ENCODE results near the gene C6orf89. TPM values are rescaled to one million over a fixed set of nuclear protein-coding genes. Genes with fewer than 3 reads are reported as not detected.
A peak's percentile ranks its signal among the peaks of the same experiment; 100 is the strongest.

C6orf89 gene
- polyA plus RNA-seq, 3 donors: 19.2 to 37.5 (median 29.2) TPM

- Histone ChIP-seq H2AFZ (ENCODE audit: insufficient read depth, low read depth, low read length, poor library complexity, severe bottlenecking) (no peak overlapping the region), H3K4me1 (ENCODE audit: control insufficient read depth in 1 of 2, insufficient read depth in 2 of 2, low read length in 2 of 2) (peaks cover 5 to 9% of the 10 kb centered on the region in 2 donors), H3K9me3 (replicated peaks in 1 of 2; ENCODE audit: control insufficient read depth in 1 of 2, insufficient read depth in 1 of 2, low read length in 2 of 2) (no peaks in the 10 kb centered on the region), H4K20me1 (ENCODE audit: insufficient read depth, low read length) (peaks cover 26% of the 10 kb centered on the region), H3K36me3 (replicated peaks in 1 of 2; ENCODE audit: control insufficient read depth in 1 of 2, insufficient read depth in 2 of 2, low read length in 2 of 2) (peaks cover 51 to 87% of the 10 kb centered on the region in 2 donors), H3K27ac (ENCODE audit: low read depth in 1 of 2, low read length in 2 of 2) (no peak overlapping the region), H3K4me3 (replicated peaks in 1 of 3; ENCODE audit: low read depth in 2 of 3, low read length in 3 of 3) (no peak overlapping the region), H3K79me2 (ENCODE audit: insufficient read depth, low read length) (no peaks in the 10 kb centered on the region), H3K9ac (ENCODE audit: insufficient read depth, low read length, poor library complexity, severe bottlenecking) (no peak overlapping the region), H3K27me3 (ENCODE audit: control insufficient read depth in 2 of 2, insufficient read depth in 2 of 2, low read length in 2 of 2) (no peaks in the 10 kb centered on the region), H3K4me2 (replicated peaks; ENCODE audit: extremely low read depth, low read length, poor library complexity, severe bottlenecking) (no peak overlapping the region)
- peaks cover 66 to 76% of the 10 kb centered on the region in 2 donors for H3K36me3 Mint-ChIP-seq
- DNase-seq: no peak
- H3K27me3 Mint-ChIP-seq (ENCODE audit: low read depth in 3 of 3): peaks cover 0 to 1% (median 0%) of the 10 kb centered on the region in 3 donors
- H3K27ac Mint-ChIP-seq: no peak overlapping the region
- intact Hi-C loops (cut with micrococcal nuclease): no loop called here
- no peak for TF ChIP-seq CTCF (IDR thresholded peaks at IDR 0.05)
- H3K9me3 Mint-ChIP-seq: no peaks in the 10 kb centered on the region
- H3K4me1 Mint-ChIP-seq: peaks cover 14% of the 10 kb centered on the region
- H3K4me3 Mint-ChIP-seq: no peak overlapping the region
- WGBS (ENCODE audit: insufficient coverage): 100% methylated on average over 1 of the region's 2 CpGs
Measured at GRCh38 chr6:36908747-36909146, 23.0 kb downstream of the C6orf89 start.

GRCh38 chr6:36912030-36912454 is 26.3 kb downstream of the C6orf89 start:
- H3K36me3 ChIP-seq (replicated peaks in 1 of 2; ENCODE audit: control insufficient read depth in 1 of 2, insufficient read depth in 2 of 2, low read length in 2 of 2): peaks cover 55 to 87% of the 10 kb centered on the region in 2 donors

More at GRCh38 chr6:36912030-36912454, 26.3 kb downstream of the C6orf89 start:
- peak overlapping the region in 2 of 7 donors; percentile 34 to 80 for H3K27ac Mint-ChIP-seq
- TF ChIP-seq CTCF (IDR thresholded peaks at IDR 0.05): no peak
- no peaks in the 10 kb centered on the region for H3K27me3 ChIP-seq (ENCODE audit: control insufficient read depth in 2 of 2, insufficient read depth in 2 of 2, low read length in 2 of 2)
- no peaks in the 10 kb centered on the region for H3K79me2 ChIP-seq (ENCODE audit: insufficient read depth, low read length)
- no peaks in the 10 kb centered on the region for H3K9me3 ChIP-seq (replicated peaks in 1 of 2; ENCODE audit: control insufficient read depth in 1 of 2, insufficient read depth in 1 of 2, low read length in 2 of 2)
- peaks cover 73 to 77% of the 10 kb centered on the region in 2 donors for H3K36me3 Mint-ChIP-seq
- H3K9ac ChIP-seq (ENCODE audit: insufficient read depth, low read length, poor library complexity, severe bottlenecking): no peak overlapping the region
- H3K27me3 Mint-ChIP-seq (ENCODE audit: low read depth in 3 of 3): peaks cover 0 to 1% (median 0%) of the 10 kb centered on the region in 3 donors
- DNase-seq: peak in 2 of 3 donors; percentile 13
- no peak overlapping the region for H3K4me2 ChIP-seq (replicated peaks; ENCODE audit: extremely low read depth, low read length, poor library complexity, severe bottlenecking)
- H3K9me3 Mint-ChIP-seq: peaks cover 0 to 3% (median 0%) of the 10 kb centered on the region in 7 donors
- no peak overlapping the region for H3K4me3 Mint-ChIP-seq
- H3K4me1 ChIP-seq (ENCODE audit: control insufficient read depth in 1 of 2, insufficient read depth in 2 of 2, low read length in 2 of 2): peaks cover 5 to 21% of the 10 kb centered on the region in 2 donors
- WGBS (ENCODE audit: insufficient coverage): 0% methylated on average over 2 of the region's 4 CpGs
- H3K4me3 ChIP-seq (replicated peaks in 1 of 3; ENCODE audit: low read depth in 2 of 3, low read length in 3 of 3): no peak overlapping the region
- no peak overlapping the region for H2AFZ ChIP-seq (ENCODE audit: insufficient read depth, low read depth, low read length, poor library complexity, severe bottlenecking)
- H3K4me1 Mint-ChIP-seq: peaks cover 16% of the 10 kb centered on the region
- no peak overlapping the region for H3K27ac ChIP-seq (ENCODE audit: low read depth in 1 of 2, low read length in 2 of 2)
- intact Hi-C loops (cut with micrococcal nuclease): no loop called here
- peaks cover 19% of the 10 kb centered on the region for H4K20me1 ChIP-seq (ENCODE audit: insufficient read depth, low read length)

All from CD14-positive monocyte (primary cell).